Measurements from ENCODE around the gene B2M.

Gene B2M

GRCh38 chr15:44706946-44707636, 4.2 kb upstream of the B2M start:
- peak; percentile 86 for DNase-seq (ENCODE audit: low read depth)
- H3K4me3 ChIP-seq (ENCODE audit: low read length), result no peak overlapping the region
- TF ChIP-seq CTCF (IDR thresholded peaks at IDR 0.05; ENCODE audit: insufficient read depth, low read depth, low read length, missing control alignments), result no peak

DNA sequence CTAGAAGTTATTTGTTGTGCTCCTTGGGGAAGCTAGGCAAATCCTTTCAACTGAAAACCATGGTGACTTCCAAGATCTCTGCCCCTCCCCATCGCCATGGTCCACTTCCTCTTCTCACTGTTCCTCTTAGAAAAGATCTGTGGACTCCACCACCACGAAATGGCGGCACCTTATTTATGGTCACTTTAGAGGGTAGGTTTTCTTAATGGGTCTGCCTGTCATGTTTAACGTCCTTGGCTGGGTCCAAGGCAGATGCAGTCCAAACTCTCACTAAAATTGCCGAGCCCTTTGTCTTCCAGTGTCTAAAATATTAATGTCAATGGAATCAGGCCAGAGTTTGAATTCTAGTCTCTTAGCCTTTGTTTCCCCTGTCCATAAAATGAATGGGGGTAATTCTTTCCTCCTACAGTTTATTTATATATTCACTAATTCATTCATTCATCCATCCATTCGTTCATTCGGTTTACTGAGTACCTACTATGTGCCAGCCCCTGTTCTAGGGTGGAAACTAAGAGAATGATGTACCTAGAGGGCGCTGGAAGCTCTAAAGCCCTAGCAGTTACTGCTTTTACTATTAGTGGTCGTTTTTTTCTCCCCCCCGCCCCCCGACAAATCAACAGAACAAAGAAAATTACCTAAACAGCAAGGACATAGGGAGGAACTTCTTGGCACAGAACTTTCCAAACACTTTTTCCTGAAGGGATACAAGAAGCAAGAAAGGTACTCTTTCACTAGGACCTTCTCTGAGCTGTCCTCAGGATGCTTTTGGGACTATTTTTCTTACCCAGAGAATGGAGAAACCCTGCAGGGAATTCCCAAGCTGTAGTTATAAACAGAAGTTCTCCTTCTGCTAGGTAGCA, 851 bp upstream of the B2M start:
- TF ChIP-seq CTCF (IDR thresholded peaks at IDR 0.05; ENCODE audit: insufficient read depth, low read depth, low read length, missing control alignments), result peak; percentile 30
- no peak for DNase-seq (ENCODE audit: low read depth)
- peak overlapping the region; percentile 95 for H3K4me3 ChIP-seq (ENCODE audit: low read length)

- H3K4me3 ChIP-seq (ENCODE audit: low read length), result peak overlapping the region; percentile 95
- TF ChIP-seq CTCF (IDR thresholded peaks at IDR 0.05; ENCODE audit: insufficient read depth, low read depth, low read length, missing control alignments), result no peak
- peak; percentile 30 for DNase-seq (ENCODE audit: low read depth)
Measured at GRCh38 chr15:44711743-44712345, 527 bp downstream of the B2M start.

DNA sequence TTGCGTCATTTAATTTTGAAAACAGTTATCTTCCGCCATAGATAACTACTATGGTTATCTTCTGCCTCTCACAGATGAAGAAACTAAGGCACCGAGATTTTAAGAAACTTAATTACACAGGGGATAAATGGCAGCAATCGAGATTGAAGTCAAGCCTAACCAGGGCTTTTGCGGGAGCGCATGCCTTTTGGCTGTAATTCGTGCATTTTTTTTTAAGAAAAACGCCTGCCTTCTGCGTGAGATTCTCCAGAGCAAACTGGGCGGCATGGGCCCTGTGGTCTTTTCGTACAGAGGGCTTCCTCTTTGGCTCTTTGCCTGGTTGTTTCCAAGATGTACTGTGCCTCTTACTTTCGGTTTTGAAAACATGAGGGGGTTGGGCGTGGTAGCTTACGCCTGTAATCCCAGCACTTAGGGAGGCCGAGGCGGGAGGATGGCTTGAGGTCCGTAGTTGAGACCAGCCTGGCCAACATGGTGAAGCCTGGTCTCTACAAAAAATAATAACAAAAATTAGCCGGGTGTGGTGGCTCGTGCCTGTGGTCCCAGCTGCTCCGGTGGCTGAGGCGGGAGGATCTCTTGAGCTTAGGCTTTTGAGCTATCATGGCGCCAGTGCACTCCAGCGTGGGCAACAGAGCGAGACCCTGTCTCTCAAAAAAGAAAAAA, 1.2 kb downstream of the B2M start:
- DNase-seq (ENCODE audit: low read depth), result peak; percentile 64
- H3K4me3 ChIP-seq (ENCODE audit: low read length), result peak overlapping the region; percentile 95
- no peak for TF ChIP-seq CTCF (IDR thresholded peaks at IDR 0.05; ENCODE audit: insufficient read depth, low read depth, low read length, missing control alignments)

DNA sequence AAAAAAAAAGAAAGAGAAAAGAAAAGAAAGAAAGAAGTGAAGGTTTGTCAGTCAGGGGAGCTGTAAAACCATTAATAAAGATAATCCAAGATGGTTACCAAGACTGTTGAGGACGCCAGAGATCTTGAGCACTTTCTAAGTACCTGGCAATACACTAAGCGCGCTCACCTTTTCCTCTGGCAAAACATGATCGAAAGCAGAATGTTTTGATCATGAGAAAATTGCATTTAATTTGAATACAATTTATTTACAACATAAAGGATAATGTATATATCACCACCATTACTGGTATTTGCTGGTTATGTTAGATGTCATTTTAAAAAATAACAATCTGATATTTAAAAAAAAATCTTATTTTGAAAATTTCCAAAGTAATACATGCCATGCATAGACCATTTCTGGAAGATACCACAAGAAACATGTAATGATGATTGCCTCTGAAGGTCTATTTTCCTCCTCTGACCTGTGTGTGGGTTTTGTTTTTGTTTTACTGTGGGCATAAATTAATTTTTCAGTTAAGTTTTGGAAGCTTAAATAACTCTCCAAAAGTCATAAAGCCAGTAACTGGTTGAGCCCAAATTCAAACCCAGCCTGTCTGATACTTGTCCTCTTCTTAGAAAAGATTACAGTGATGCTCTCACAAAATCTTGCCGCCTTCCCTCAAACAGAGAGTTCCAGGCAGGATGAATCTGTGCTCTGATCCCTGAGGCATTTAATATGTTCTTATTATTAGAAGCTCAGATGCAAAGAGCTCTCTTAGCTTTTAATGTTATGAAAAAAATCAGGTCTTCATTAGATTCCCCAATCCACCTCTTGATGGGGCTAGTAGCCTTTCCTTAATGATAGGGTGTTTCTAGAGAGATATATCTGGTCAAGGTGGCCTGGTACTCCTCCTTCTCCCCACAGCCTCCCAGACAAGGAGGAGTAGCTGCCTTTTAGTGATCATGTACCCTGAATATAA, 2.0 kb downstream of the B2M start:
- DNase-seq (ENCODE audit: low read depth), result peak; percentile 46
- peak overlapping the region; percentile 95 for H3K4me3 ChIP-seq (ENCODE audit: low read length)
- TF ChIP-seq CTCF (IDR thresholded peaks at IDR 0.05; ENCODE audit: insufficient read depth, low read depth, low read length, missing control alignments), result peak; percentile 22

All from epithelial cell of esophagus (primary cell).